ENCODE data around the gene PCSK7.
A peak's percentile ranks its signal among the peaks of the same experiment; 100 is the strongest.
"Not testable (repeated sequence)": the region's sequence is repeated elsewhere in the genome, so short reads cannot be mapped to it uniquely, and the experiment has no call there.

The PCSK7 gene

DNA sequence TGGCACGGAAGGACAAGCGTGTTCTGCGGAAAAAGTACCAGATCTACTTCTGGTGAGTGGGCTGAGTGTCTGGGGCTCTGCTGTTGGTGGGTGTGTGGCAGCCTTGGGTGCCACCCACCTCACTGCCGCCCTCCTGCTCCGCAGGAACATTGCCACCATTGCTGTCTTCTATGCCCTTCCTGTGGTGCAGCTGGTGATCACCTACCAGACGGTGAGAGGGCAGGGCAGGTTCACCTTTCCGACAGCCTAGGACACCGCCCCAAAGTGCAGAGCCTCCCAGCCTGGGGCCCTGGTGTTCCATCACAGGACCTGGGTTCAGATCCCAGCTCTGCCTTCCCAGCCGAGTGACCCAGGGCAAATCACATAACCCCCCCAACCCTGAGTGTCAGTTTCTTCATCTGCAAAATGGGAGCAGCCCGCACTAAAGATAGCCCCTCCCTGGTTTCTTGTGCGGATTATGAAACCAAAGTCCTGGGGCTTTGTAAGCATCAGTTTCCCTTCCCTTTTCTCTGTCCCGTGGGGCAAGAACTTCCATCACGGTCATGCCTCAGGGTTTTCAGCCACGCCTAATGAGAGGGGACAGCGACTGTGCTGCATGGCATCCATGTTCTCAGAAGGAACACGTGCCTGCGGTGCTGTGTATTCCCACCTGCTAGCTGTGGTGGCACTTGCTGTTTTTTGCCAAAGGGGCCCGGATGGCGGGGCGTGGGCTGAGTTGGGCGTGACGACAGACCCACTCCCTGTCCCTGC, 42.5 kb downstream of the PCSK7 start:
- Mint-ChIP-seq H3K9me3 (no peaks in the 10 kb centered on the region), H3K27ac (no peak overlapping the region), H3K4me3 (no peak overlapping the region), H3K4me1 (ENCODE audit: low read depth) (no peaks in the 10 kb centered on the region), H3K36me3 (ENCODE audit: low read depth) (peaks cover 3% of the 10 kb centered on the region), H3K27me3 (no peaks in the 10 kb centered on the region)

DNA sequence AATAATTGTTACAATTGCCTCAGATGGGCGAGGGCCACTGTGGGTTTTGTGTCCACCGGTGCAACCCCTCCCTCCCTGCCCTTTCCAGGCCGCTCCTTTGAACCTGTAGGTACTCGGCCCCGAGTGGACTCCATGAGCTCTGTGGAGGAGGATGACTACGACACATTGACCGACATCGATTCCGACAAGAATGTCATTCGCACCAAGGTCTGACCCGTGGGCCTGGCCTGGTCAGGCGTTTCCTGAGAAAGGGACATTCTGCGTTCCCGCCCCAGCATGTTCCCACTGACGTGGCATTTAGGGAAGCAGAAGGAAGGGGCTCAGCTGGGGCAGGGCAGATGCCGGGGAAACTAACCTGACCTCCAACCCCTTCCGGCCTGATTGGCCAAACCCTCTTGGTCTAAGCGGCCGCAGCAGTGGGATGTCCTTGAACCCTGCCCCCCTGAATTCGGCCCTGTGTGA, 43.2 kb downstream of the PCSK7 start:
- H3K4me3 Mint-ChIP-seq = no peak overlapping the region
- H3K9me3 Mint-ChIP-seq = no peaks in the 10 kb centered on the region
- H3K36me3 Mint-ChIP-seq (ENCODE audit: low read depth) = peaks cover 3% of the 10 kb centered on the region
- no peak overlapping the region for H3K27ac Mint-ChIP-seq
- H3K27me3 Mint-ChIP-seq = no peaks in the 10 kb centered on the region
- no peaks in the 10 kb centered on the region for H3K4me1 Mint-ChIP-seq (ENCODE audit: low read depth)

DNA sequence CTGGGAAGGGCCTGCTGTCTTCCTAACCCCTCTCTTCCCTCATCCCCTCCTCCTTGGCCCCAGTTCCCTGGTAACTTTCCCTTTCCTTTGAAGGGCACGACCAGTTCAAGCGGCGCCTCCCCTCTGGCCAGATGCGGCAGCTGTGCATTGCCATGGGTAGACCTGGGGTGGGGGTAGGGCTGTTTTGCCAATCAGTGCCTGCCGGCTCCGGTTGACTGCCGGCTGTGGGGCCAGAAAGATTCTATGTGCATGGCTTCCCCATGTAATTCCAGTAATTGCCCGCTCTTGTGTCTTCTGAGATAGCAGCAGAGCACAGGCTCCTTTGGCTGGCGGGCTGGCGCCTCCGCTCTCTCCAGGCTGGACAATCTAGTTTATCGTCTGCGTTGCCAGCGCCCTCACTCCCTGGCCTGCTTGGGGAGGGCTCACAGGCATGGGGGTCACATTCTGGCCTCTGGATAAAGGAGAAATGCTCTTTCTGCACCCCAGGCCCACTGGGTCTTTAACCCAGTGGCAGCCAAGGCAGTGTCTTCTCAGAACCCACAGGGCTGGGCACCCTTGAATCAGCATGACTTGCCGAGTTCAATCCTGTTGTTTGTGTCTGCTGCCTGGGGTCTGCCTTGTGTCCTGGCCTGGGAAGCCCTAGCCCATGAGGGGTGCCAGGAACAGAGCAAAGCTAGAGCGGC, 43.9 kb downstream of the PCSK7 start:
- Mint-ChIP-seq H3K27ac (no peak overlapping the region), H3K9me3 (no peaks in the 10 kb centered on the region), H3K27me3 (no peaks in the 10 kb centered on the region), H3K4me3 (no peak overlapping the region), H3K36me3 (ENCODE audit: low read depth) (peaks cover 3% of the 10 kb centered on the region), H3K4me1 (ENCODE audit: low read depth) (no peaks in the 10 kb centered on the region)

DNA sequence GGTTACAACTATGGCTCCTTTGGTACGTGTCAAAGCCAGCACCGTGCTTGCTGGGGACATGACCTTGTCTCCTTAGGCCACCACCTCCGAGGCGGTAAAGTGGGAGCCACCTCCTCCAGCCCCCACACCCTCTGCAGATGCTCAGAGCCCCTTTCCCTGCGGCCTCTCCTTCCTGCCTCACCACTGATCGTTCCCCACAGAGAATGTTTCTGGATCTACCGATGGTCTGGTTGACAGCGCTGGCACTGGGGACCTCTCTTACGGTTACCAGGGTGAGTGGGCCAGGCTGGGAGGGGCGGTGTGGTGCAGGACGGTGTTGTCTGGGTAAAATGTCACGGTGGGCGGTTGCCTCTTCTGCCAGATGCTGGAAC, 44.5 kb downstream of the PCSK7 start:
- H3K36me3 Mint-ChIP-seq (ENCODE audit: low read depth) = peaks cover 3% of the 10 kb centered on the region
- no peaks in the 10 kb centered on the region for H3K4me1 Mint-ChIP-seq (ENCODE audit: low read depth)
- no peaks in the 10 kb centered on the region for H3K9me3 Mint-ChIP-seq
- H3K4me3 Mint-ChIP-seq = no peak overlapping the region
- no peaks in the 10 kb centered on the region for H3K27me3 Mint-ChIP-seq
- H3K27ac Mint-ChIP-seq = no peak overlapping the region

DNA sequence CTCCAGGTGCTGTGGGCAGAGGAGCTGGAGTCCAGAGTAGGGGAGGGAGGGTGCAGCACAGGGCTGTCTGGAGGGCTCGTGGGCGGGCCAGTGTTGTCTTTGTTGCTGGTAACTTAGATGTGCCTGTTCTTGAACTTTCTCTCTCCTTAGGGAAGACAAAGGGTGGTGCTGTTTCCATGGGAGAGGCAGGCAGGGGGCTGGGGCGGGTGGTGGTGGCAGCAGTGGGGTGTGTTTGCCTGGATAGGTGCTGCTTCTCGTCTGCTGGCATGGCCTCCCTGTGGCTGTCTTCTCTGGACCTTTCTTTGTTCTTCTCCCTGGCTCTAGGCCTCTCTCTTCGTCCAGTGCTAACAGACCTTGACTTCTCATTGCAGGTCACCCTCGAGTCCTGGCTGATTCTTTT, 44.9 kb downstream of the PCSK7 start:
- no peak overlapping the region for H3K4me3 Mint-ChIP-seq
- no peaks in the 10 kb centered on the region for H3K27me3 Mint-ChIP-seq
- no peaks in the 10 kb centered on the region for H3K4me1 Mint-ChIP-seq (ENCODE audit: low read depth)
- H3K36me3 Mint-ChIP-seq (ENCODE audit: low read depth) = peaks cover 3% of the 10 kb centered on the region
- H3K27ac Mint-ChIP-seq = no peak overlapping the region
- no peaks in the 10 kb centered on the region for H3K9me3 Mint-ChIP-seq

DNA sequence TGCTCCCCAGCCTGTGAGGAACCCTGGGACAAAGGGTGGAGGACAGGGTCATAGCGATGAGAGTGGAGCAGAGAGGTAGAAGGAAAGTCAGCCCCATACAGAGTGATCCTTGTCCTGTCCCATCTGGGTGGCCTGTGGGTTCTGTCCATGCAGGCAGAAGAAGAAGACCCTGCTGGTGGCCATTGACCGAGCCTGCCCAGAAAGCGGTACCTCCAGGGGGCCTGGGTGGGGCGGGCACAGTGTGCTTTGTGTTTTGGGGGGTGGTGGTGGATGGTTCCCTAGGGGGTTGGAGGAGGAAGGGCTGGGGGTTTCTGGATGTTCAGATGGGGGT, 45.5 kb downstream of the PCSK7 start:
- Mint-ChIP-seq H3K27ac (peak overlapping the region; percentile 46), H3K36me3 (ENCODE audit: low read depth) (peaks cover 3% of the 10 kb centered on the region), H3K27me3 (no peaks in the 10 kb centered on the region), H3K9me3 (no peaks in the 10 kb centered on the region), H3K4me1 (ENCODE audit: low read depth) (no peaks in the 10 kb centered on the region), H3K4me3 (peak overlapping the region; percentile 52)

DNA sequence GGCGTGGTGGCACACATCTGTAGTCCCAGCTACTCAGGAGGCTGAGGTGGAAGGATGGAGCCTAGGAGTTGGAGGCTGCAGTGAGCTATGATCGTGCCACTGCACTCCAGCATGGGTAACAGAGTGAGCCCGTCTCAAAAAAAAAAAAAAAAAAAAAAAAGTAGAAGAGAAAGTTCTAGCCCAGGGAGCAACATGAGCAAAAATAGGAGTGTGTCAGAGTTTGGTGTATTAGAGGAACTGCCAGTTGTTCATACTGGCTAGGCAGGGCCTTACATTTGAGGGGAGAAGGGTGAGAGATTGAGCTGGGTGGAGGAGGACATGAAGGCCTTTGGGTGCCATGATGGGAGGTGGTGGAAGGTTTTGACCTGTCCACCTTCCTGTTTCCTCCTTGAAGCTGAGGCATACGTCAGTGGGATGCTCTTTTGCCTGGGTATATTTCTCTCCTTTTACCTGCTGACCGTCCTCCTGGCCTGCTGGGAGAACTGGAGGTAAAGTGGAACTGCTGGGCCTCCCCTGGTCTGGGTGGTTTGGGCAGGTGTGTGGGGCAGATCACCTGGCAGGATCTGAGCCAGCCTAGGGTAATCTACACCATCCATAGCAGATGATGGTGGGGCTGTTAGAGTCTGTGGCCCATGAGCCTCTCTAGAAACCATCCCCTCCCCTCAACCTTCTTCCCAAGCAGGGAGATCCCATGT, 46.0 kb downstream of the PCSK7 start:
- H3K27ac Mint-ChIP-seq = peak overlapping the region; percentile 46
- peaks cover 3% of the 10 kb centered on the region for H3K4me1 Mint-ChIP-seq (ENCODE audit: low read depth)
- peaks cover 3% of the 10 kb centered on the region for H3K36me3 Mint-ChIP-seq (ENCODE audit: low read depth)
- H3K4me3 Mint-ChIP-seq = peak overlapping the region; percentile 52
- no peaks in the 10 kb centered on the region for H3K27me3 Mint-ChIP-seq
- H3K9me3 Mint-ChIP-seq = no peaks in the 10 kb centered on the region

DNA sequence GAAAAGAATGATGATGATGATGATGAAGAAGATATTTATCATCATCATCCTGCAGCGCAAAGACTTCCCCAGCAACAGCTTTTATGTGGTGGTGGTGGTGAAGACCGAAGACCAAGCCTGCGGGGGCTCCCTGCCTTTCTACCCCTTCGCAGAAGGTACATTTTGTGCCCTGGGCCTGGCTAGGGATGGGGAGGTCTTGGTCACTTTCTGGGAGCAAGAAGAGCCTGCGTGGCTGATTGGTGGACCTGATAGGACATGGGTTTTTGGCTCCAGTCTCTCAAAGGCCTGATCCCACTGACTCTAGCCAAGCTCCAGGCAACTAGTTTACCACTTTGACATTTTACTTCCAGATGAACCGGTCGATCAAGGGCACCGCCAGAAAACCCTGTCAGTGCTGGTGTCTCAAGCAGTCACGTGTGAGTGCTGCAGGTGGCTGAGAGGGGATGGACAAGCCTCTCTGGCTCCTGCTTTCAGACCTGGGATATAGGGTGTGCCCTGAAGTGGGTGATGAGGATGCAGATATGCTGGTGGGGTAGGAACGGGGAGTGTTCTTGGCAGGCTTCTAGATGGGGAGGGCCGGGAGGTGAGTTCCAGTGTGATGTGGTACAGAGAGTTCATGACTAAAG, 48.0 kb downstream of the PCSK7 start:
- H3K4me1 Mint-ChIP-seq (ENCODE audit: low read depth) = peaks cover 20% of the 10 kb centered on the region
- no peak overlapping the region for H3K27ac Mint-ChIP-seq
- peaks cover 3% of the 10 kb centered on the region for H3K36me3 Mint-ChIP-seq (ENCODE audit: low read depth)
- no peaks in the 10 kb centered on the region for H3K27me3 Mint-ChIP-seq
- H3K9me3 Mint-ChIP-seq = no peaks in the 10 kb centered on the region
- no peak overlapping the region for H3K4me3 Mint-ChIP-seq

DNA sequence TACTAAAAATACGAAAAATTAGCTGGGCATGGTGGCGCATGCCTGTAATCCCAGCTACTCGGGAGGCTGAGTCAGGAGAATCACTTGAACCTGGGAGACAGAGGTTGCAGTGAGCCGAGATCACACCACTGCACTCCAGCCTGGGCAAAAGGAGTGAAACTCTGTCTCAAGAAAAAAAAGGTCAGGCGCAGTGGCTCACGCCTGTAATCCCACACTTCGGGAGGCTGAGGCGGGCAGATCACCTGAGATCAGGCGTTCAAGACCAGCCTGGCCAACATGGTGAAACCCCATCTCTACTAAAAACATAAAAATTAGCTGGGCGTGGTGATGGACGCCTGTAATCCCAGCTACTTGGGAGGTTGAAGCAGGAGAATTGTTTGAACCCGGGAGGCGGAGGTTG, 48.7 kb downstream of the PCSK7 start:
- not testable (repeated sequence) for H3K27me3 Mint-ChIP-seq; H3K36me3 Mint-ChIP-seq (ENCODE audit: low read depth); H3K9me3 Mint-ChIP-seq; H3K27ac Mint-ChIP-seq; H3K4me3 Mint-ChIP-seq
- H3K4me1 Mint-ChIP-seq (ENCODE audit: low read depth) = peaks cover 23% of the 10 kb centered on the region

DNA sequence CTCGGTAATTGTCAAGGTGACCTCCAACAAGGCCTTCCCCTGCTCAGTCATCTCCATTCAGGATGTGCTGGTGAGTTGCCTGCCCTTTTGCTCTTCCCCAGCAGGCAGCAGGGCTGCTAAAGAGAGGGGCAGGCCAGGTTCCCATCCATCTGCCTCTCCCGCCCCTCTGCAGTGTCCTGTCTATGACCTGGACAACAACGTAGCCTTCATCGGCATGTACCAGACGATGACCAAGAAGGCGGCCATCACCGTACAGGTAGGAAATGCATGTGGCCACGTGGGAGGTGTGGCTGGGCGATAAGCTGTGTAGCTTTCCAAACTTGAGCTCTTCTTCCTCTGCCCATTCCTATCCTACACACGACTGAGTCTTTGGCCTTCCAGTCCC, 49.3 kb downstream of the PCSK7 start:
- H3K9me3 Mint-ChIP-seq = no peaks in the 10 kb centered on the region
- H3K27me3 Mint-ChIP-seq = no peaks in the 10 kb centered on the region
- H3K4me1 Mint-ChIP-seq (ENCODE audit: low read depth) = peaks cover 29% of the 10 kb centered on the region
- no peak overlapping the region for H3K27ac Mint-ChIP-seq
- H3K36me3 Mint-ChIP-seq (ENCODE audit: low read depth) = no peaks in the 10 kb centered on the region
- no peak overlapping the region for H3K4me3 Mint-ChIP-seq

DNA sequence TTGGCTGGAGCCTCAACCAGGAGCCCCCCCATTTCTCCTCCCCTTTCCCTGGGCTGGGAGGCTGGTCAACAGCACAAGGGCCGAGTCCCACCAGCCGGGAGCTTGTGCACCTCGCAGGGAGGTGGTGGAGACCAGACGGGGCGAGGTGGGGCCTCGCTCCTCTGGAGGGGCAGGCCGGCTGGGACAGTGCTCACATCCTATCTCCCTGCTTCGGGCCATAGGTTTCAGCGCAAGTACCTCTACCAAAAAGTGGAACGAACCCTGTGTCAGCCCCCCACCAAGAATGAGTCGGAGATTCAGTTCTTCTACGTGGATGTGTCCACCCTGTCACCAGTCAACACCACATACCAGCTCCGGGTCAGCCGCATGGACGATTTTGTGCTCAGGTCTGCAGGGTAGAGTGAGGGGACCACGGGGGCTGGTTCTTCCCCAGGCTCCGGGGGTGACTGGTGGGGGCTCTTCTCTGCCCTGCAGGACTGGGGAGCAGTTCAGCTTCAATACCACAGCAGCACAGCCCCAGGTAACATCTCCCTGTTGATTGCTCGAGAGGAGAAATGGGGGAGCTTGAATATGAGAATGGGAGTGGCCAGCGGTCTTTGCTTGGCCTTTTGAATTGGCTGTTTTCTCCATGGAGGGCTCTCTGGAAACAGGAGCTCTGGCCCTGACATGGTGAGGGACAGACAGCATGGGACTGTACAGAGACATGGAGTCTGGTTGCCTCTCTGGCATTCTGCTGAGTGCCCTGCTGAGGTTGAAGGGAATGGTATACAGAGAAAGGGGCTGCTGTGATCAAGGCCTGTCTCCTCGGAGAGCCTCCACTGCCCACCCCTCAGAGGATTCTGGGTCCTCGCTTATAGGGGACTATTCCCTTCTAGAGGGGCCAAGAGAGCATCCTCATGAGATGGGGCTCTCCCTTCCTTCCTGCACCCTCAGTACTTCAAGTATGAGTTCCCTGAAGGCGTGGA, 50.0 kb downstream of the PCSK7 start:
- Mint-ChIP-seq H3K4me3 (no peak overlapping the region), H3K4me1 (ENCODE audit: low read depth) (peaks cover 30% of the 10 kb centered on the region), H3K27me3 (no peaks in the 10 kb centered on the region), H3K27ac (no peak overlapping the region), H3K9me3 (no peaks in the 10 kb centered on the region), H3K36me3 (ENCODE audit: low read depth) (no peaks in the 10 kb centered on the region)

DNA sequence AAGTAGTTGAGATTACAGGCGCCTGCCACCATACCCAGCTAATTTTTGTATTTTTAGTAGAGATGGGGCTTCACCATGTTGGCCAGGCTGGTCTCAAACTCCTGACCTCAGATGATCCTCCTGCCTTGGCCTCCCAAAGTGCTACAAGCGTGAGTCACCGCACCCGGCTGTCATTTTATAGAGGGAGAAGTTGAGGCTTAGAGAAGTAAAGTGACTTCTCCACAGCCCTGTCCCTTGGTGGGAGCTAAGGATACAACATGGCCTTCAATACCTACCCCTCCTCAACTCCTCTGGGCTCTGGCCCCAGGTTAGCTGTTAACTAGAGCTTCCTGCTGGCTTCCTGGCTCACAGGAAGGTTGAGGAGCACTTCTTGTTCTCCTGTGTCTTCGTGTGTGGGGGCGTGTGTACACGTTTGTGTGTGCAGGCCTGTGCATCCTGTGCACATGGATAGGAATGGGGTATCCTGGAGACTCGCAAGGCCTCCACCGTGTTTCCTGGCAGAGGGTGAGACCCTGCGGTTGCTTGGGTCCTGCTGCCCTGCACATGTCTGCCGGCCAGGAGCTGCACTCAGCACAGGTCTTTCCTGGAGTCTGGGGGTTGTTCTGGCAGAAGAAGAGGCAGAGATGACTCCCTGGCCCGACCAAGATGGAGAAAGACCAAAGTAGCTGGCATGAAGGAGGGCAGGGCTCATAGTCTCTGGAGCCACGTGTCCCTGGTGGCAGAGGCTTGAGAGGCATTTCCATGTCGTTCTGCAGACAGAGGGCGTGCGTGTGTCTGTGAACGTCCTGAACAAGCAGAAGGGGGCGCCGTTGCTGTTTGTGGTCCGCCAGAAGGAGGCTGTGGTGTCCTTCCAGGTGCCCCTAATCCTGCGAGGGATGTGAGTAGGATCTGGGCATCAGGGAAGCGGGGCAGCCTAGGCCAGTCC, 51.0 kb downstream of the PCSK7 start:
- Mint-ChIP-seq H3K4me3 (no peak overlapping the region), H3K27ac (peak overlapping the region; percentile 12), H3K27me3 (no peaks in the 10 kb centered on the region), H3K9me3 (no peaks in the 10 kb centered on the region), H3K36me3 (ENCODE audit: low read depth) (no peaks in the 10 kb centered on the region), H3K4me1 (ENCODE audit: low read depth) (peaks cover 30% of the 10 kb centered on the region)

DNA sequence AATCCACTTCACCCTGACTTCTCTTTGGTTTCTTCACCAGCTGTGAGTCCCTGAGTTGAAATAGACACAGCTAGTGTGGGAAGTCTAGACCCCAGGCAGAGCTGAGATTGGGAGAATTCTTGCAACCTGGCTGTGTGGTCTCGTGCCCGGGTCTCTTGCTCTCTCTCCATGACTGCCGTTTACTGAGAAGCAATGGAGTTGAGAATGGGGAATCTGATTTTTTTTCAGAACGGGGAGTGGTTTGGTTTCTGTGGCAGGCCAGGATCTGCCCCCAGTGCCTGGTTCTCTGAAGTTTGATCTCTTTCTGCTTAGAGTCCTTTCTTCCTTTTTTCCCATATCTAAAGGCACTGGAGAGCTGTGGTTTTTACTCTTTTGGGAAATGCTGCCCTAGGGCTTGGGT, 51.9 kb downstream of the PCSK7 start:
- Mint-ChIP-seq H3K27ac (no peak overlapping the region), H3K4me3 (peak overlapping the region; percentile 87), H3K9me3 (no peaks in the 10 kb centered on the region), H3K36me3 (ENCODE audit: low read depth) (no peaks in the 10 kb centered on the region), H3K4me1 (ENCODE audit: low read depth) (peaks cover 30% of the 10 kb centered on the region), H3K27me3 (no peaks in the 10 kb centered on the region)
